ENCODE results near the gene THBD. TPM values are rescaled to one million over a fixed set of nuclear protein-coding genes. Genes with fewer than 3 reads are reported as not detected.

Gene THBD
- total and polyA plus RNA-seq, 2 experiments from 2014 or later: 0.10 to 0.97 TPM

DNA sequence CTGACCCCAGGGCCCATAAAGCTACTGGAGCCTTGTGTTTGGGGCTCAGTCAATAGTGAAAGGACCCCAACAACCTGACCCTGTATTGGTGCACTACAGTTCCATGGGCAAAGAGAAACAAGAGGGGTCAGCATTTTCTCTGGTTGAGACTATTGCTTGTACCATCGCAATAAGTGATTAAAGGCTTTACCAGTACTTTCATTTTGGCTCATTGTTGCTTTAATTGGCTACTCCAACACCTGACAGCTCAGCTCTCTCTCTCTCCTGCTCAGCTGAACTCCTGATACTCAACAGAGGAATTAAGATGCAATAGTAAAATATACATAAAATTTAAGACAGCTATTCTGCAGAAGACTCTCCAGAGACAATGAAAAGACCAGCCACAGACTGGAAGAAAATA, 18.8 kb upstream of the THBD start:
- no peak overlapping the region for H3K27ac Mint-ChIP-seq
- no peak overlapping the region for H3K4me2 ChIP-seq
- no peaks in the 10 kb centered on the region for H3K36me3 ChIP-seq (ENCODE audit: insufficient read depth)
- no peaks in the 10 kb centered on the region for H3K27me3 ChIP-seq (ENCODE audit: insufficient read depth)
- peaks cover 7% of the 10 kb centered on the region for H3K4me1 ChIP-seq (ENCODE audit: insufficient read depth)
- no peaks in the 10 kb centered on the region for H3K79me2 ChIP-seq (replicated peaks; ENCODE audit: insufficient read depth)
- no peaks in the 10 kb centered on the region; the same call in 2 of the 3 replicates for H3K9me3 Mint-ChIP-seq
- TF ChIP-seq STAT1 (IDR thresholded peaks at IDR 0.05; ENCODE audit: unreplicated experiment) (no peak), ZNF114 (CRISPR knock-in tag; IDR thresholded peaks at IDR 0.05) (no peak), EZH2phosphoT487 (IDR thresholded peaks at IDR 0.05; ENCODE audit: unreplicated experiment) (no peak), ZNF331 (CRISPR knock-in tag; IDR thresholded peaks at IDR 0.05; ENCODE audit: low read depth) (no peak), CREB1 (CRISPR knock-in tag; IDR thresholded peaks at IDR 0.05; ENCODE audit: low read depth) (no peak), JUNB (IDR thresholded peaks at IDR 0.05; ENCODE audit: unreplicated experiment) (no peak), POLR2AphosphoS5 (IDR thresholded peaks at IDR 0.05; ENCODE audit: low read depth) (no peak), CTCF (conservative IDR thresholded peaks at IDR 0.05; ENCODE audit: low read depth in 2 of 2) (no peak), REST (IDR thresholded peaks at IDR 0.05; ENCODE audit: unreplicated experiment) (no peak), EZH2 (IDR thresholded peaks at IDR 0.05; ENCODE audit: low read depth, unreplicated experiment) (no peak), NANOG (IDR thresholded peaks at IDR 0.05; ENCODE audit: borderline replicate concordance) (no peak), ETS1 (IDR thresholded peaks at IDR 0.05) (no peak)
- TF ChIP-seq, protein P1, sequence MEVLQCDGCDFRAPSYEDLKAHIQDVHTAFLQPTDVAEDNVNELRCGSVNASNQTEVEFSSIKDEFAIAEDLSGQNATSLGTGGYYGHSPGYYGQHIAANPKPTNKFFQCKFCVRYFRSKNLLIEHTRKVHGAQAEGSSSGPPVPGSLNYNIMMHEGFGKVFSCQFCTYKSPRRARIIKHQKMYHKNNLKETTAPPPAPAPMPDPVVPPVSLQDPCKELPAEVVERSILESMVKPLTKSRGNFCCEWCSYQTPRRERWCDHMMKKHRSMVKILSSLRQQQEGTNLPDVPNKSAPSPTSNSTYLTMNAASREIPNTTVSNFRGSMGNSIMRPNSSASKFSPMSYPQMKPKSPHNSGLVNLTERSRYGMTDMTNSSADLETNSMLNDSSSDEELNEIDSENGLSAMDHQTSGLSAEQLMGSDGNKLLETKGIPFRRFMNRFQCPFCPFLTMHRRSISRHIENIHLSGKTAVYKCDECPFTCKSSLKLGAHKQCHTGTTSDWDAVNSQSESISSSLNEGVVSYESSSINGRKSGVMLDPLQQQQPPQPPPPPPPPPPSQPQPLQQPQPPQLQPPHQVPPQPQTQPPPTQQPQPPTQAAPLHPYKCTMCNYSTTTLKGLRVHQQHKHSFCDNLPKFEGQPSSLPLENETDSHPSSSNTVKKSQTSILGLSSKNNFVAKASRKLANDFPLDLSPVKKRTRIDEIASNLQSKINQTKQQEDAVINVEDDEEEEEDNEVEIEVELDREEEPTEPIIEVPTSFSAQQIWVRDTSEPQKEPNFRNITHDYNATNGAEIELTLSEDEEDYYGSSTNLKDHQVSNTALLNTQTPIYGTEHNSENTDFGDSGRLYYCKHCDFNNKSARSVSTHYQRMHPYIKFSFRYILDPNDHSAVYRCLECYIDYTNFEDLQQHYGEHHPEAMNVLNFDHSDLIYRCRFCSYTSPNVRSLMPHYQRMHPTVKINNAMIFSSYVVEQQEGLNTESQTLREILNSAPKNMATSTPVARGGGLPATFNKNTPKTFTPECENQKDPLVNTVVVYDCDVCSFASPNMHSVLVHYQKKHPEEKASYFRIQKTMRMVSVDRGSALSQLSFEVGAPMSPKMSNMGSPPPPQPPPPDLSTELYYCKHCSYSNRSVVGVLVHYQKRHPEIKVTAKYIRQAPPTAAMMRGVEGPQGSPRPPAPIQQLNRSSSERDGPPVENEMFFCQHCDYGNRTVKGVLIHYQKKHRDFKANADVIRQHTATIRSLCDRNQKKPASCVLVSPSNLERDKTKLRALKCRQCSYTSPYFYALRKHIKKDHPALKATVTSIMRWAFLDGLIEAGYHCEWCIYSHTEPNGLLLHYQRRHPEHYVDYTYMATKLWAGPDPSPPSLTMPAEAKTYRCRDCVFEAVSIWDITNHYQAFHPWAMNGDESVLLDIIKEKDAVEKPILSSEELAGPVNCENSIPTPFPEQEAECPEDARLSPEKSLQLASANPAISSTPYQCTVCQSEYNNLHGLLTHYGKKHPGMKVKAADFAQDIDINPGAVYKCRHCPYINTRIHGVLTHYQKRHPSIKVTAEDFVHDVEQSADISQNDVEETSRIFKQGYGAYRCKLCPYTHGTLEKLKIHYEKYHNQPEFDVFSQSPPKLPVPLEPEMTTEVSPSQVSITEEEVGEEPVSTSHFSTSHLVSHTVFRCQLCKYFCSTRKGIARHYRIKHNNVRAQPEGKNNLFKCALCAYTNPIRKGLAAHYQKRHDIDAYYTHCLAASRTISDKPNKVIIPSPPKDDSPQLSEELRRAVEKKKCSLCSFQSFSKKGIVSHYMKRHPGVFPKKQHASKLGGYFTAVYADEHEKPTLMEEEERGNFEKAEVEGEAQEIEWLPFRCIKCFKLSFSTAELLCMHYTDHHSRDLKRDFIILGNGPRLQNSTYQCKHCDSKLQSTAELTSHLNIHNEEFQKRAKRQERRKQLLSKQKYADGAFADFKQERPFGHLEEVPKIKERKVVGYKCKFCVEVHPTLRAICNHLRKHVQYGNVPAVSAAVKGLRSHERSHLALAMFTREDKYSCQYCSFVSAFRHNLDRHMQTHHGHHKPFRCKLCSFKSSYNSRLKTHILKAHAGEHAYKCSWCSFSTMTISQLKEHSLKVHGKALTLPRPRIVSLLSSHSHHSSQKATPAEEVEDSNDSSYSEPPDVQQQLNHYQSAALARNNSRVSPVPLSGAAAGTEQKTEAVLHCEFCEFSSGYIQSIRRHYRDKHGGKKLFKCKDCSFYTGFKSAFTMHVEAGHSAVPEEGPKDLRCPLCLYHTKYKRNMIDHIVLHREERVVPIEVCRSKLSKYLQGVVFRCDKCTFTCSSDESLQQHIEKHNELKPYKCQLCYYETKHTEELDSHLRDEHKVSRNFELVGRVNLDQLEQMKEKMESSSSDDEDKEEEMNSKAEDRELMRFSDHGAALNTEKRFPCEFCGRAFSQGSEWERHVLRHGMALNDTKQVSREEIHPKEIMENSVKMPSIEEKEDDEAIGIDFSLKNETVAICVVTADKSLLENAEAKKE (CRISPR knock-in tag; IDR thresholded peaks at IDR 0.05): no peak
- H3K36me3 Mint-ChIP-seq (ENCODE audit: low read depth): no peaks in the 10 kb centered on the region
- DNase-seq (ENCODE audit: low spot score) (no peak), ATAC-seq (no peak)
- H3K4me3 ChIP-seq: no peak overlapping the region
- peaks cover 11% of the 10 kb centered on the region; the same call in 1 of the 2 replicates for H3K9me2 ChIP-seq (ENCODE audit: insufficient read depth)
- no peaks in the 10 kb centered on the region for H3K27me3 Mint-ChIP-seq (ENCODE audit: insufficient read depth, low read depth, poor library complexity)
- no peak overlapping the region for H3K27ac ChIP-seq (ENCODE audit: low read depth)
- no peak overlapping the region for H2AFZ ChIP-seq
- H3K4me3 Mint-ChIP-seq: no peak overlapping the region
- no peaks in the 10 kb centered on the region for H4K20me1 ChIP-seq (replicated peaks; ENCODE audit: insufficient read depth)
- H3F3A ChIP-seq (replicated peaks; ENCODE audit: low read depth): no peaks in the 10 kb centered on the region
- H3K4me1 Mint-ChIP-seq: peaks cover 6% of the 10 kb centered on the region
